ENCODE data around the gene CD27. TPM values are rescaled to one million over a fixed set of nuclear protein-coding genes. Genes with fewer than 3 reads are reported as not detected.

CD27 gene
- 100 to 1,000 TPM; 175 to 181 TPM for total RNA-seq

DNA sequence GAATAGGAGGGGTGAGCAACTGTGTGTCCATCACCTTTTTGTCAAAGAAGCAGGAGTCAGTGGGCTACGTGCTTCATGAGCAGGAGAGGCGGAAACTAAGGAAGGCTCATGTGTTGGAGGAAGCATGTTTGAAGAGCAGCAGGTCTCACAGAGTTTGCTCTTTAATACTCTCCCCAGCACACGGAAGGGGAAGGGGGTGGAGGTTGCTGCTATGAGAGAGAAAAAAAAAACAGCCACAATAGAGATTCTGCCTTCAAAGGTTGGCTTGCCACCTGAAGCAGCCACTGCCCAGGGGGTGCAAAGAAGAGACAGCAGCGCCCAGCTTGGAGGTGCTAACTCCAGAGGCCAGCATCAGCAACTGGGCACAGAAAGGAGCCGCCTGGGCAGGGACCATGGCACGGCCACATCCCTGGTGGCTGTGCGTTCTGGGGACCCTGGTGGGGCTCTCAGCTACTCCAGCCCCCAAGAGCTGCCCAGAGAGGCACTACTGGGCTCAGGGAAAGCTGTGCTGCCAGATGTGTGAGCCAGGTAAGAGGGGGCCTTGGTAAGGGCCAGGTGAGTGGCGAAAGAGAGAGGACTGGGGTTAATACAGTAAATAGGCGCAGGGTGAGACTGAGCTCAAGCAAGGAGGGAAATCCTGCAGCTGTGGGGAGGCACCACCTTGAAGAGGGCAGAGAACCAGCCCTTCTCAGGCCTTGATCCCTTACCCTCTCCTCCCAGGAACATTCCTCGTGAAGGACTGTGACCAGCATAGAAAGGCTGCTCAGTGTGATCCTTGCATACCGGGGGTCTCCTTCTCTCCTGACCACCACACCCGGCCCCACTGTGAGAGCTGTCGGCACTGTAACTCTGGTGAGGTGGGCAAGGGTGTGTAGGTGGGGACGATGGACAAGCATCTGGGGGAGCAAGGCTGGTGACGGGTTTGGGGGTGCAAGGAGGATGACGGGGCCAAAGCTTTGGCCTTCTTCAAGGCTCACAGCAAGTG is at the start of gene CD27:
CD27 (plus strand) TSS at position 252 of the 985 bp plus-strand sequence; CDS start at position 393, 141 bp downstream.
- Mint-ChIP-seq H3K27ac (peak within 1 kb of the TSS; percentile 99), H3K36me3 (peaks cover 75% of the 10 kb centered on the region), H3K4me3 (peak within 1 kb of the TSS; percentile 94), H3K4me1 (peaks cover 57% of the 10 kb centered on the region), H3K27me3 (no peaks in the 10 kb centered on the region), H3K9me3 (peaks cover 2% of the 10 kb centered on the region)
- DNase-seq = no peak

DNA sequence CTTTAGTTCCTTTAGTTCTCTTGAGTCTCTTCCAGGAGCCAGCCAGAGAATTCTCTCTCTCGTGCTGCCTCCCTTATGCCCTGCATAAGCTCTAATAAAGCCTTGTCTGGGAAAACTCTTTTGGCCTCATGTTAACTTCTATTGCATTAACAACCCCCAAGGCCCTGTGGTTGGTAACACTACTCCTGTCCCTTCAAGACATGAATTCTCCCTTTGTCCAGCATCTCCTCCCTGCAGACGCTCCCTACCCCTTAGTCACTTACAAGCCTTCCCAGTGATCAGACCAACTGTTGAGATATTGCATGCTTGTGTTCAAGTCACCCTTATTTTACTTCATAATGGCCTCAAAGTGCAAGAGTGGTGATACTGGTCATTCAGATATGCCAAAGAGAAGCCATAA is 48.7 kb upstream of the CD27 start:
- no peak overlapping the region for H3K27ac Mint-ChIP-seq
- H3K4me1 Mint-ChIP-seq = no peaks in the 10 kb centered on the region
- no peaks in the 10 kb centered on the region for H3K36me3 Mint-ChIP-seq
- no peak overlapping the region for H3K4me3 Mint-ChIP-seq
- no peak for DNase-seq
- H3K9me3 Mint-ChIP-seq = no peaks in the 10 kb centered on the region
- peaks cover 3% of the 10 kb centered on the region for H3K27me3 Mint-ChIP-seq

DNA sequence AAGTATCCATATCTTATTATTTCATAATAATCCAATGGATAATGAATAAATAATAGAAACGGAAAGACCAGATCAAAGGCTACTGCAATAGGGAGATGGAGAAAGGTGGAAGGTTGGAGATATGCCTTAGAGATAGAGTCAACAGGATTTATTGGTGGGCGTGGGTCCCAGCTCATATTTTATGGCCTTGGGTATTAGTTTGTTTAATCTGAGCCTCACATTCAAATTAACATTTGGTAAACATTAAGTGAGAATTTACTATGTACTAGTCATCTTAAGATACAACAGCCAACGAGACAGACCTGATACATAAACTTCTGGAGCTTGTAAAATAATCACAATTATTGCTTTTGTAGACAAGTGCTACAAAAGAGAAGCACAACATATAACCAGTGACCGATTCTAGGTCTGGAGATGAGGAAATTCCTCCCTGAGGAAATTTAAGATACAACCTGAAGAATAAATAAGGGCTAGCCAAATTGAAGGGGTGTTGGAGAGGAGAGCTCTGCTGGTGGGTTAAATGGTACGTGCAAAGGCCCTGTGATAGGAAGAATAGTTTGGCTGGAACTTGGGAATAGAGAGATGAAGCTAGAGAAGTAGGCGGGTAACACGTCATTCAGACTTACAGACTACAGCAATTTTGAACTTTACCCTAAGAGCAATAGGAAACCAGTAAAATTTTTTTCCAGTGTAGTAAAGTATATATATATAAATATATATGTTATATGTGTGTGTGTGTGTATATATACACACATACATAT is 44.7 kb upstream of the CD27 start:
- Mint-ChIP-seq H3K27me3 (peaks cover 6% of the 10 kb centered on the region), H3K4me1 (no peaks in the 10 kb centered on the region), H3K27ac (no peak overlapping the region), H3K4me3 (no peak overlapping the region), H3K36me3 (no peaks in the 10 kb centered on the region), H3K9me3 (no peaks in the 10 kb centered on the region)
- no peak for DNase-seq

DNA sequence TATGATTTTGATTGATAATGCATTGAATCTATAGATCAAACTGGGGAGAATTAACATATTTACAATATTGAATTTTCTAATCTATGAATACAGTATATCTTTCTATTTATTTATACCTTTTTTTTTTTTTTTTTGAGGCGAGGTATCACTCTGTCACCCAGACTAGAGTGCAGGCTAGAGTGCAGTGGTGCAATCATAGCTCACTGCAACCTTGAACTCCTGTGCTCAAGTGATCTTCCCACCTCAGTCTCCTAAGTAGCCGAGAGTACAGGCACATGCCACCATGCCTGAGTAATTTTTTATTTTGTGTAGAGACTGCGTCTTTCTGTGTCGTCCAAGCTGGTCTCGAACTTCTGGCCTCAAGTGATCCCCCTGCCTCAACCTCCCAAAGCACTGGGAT is 40.4 kb upstream of the CD27 start:
- no peak for DNase-seq
- no peak overlapping the region for H3K27ac Mint-ChIP-seq
- no peaks in the 10 kb centered on the region for H3K9me3 Mint-ChIP-seq
- peaks cover 2% of the 10 kb centered on the region for H3K36me3 Mint-ChIP-seq
- no peak overlapping the region for H3K4me3 Mint-ChIP-seq
- H3K27me3 Mint-ChIP-seq = peaks cover 9% of the 10 kb centered on the region
- H3K4me1 Mint-ChIP-seq = no peaks in the 10 kb centered on the region

DNA sequence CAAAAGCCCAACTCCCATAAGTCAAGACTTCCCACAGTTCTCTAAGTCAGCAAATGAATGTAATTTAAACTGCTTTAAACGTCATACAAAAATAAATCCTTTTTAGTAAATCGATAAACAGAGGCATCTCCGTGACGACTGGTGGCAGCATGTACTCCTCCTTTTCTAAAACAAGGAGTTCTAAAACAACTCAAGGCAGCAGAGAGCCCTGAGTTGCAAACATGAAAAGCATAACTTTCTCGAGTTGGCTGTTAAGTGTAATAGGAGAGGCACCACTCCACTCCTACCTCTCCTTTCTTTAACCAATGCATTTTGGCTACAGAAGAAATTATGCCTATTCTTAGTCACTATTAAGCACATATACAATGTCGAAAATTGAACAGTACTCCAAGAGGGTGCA is 38.8 kb upstream of the CD27 start:
- no peak for DNase-seq
- H3K27me3 Mint-ChIP-seq = peaks cover 6% of the 10 kb centered on the region
- no peaks in the 10 kb centered on the region for H3K4me1 Mint-ChIP-seq
- H3K4me3 Mint-ChIP-seq = no peak overlapping the region
- no peaks in the 10 kb centered on the region for H3K9me3 Mint-ChIP-seq
- H3K27ac Mint-ChIP-seq = no peak overlapping the region
- peaks cover 2% of the 10 kb centered on the region for H3K36me3 Mint-ChIP-seq

DNA sequence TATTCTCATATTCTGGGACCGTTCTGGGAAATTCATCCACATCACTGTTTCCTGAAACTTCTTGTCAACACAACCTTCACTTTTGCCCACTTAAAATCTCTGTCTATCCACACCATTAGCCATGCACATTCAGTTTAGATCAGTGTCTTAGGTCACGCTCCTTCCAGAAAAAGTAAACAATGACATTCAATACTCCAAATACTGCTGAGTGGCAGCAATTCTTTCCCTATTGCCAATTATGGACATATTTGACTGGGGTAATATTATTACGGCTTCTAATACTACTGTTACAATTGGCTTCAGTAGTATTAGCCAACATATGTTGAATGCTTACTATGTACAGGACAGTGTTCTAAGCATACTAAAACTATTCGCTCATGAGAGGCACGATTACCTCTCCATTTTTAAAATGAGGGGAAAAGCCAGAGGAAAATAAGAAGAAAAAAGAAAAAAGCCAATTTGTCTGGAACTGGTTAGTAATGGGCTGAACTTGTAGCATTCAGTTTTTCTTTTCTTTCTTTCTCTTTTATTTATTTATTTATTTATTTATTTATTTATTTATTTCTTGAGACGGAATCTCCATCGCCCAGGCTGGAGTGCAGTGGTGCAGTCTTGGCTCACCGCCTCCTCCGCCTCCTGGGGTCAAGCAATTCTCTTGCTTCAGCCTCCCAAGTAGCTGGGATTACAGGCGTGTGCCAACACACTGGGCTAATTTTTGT is 37.4 kb upstream of the CD27 start:
- H3K27ac Mint-ChIP-seq = no peak overlapping the region
- no peak overlapping the region for H3K4me3 Mint-ChIP-seq
- peaks cover 2% of the 10 kb centered on the region for H3K36me3 Mint-ChIP-seq
- DNase-seq = no peak
- no peaks in the 10 kb centered on the region for H3K4me1 Mint-ChIP-seq
- H3K9me3 Mint-ChIP-seq = no peaks in the 10 kb centered on the region
- H3K27me3 Mint-ChIP-seq = peaks cover 6% of the 10 kb centered on the region

DNA sequence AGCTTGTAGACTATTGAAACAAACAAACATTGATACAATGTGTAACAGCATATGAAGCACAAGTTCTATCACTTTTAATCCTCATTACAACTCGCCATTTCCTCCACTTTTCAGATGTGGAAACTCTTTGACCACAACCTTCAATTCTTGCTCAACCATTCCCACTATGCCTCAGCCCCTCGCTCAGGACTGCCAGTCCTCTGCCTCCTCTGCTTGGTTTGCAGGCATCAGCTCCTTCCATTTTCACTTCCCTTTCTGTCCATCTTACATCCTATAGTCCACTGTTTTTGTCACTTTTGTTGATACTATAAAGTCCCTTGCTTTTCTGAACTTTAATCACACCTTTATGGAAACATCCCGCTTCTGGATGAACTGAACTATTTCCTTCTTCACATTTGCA is 28.2 kb upstream of the CD27 start:
- Mint-ChIP-seq H3K4me3 (no peak overlapping the region), H3K9me3 (no peaks in the 10 kb centered on the region), H3K27ac (no peak overlapping the region), H3K36me3 (no peaks in the 10 kb centered on the region), H3K4me1 (peaks cover 14% of the 10 kb centered on the region), H3K27me3 (no peaks in the 10 kb centered on the region)
- DNase-seq = no peak

DNA sequence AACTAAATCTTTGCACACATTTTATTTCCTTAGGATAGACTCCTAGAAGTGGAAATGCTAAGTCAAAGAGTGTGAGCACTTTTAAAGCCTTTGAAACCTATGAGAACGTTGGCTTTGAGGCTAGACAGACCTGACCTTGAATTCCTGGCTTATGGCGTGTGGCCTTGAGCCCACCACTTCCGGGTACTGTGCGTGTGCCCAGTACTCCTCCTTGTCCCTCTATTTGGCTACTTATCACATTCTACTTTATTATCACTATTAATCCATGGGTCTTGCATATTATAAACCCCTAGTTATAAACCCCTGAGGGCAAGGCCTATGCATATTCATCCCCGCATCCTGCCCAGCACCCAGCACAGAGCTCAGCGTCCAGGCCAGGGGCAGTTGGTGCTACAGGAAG is 26.0 kb upstream of the CD27 start:
- H3K27ac Mint-ChIP-seq = no peak overlapping the region
- no peak overlapping the region for H3K4me3 Mint-ChIP-seq
- no peaks in the 10 kb centered on the region for H3K9me3 Mint-ChIP-seq
- H3K36me3 Mint-ChIP-seq = no peaks in the 10 kb centered on the region
- no peak for DNase-seq
- no peaks in the 10 kb centered on the region for H3K27me3 Mint-ChIP-seq
- peaks cover 20% of the 10 kb centered on the region for H3K4me1 Mint-ChIP-seq

DNA sequence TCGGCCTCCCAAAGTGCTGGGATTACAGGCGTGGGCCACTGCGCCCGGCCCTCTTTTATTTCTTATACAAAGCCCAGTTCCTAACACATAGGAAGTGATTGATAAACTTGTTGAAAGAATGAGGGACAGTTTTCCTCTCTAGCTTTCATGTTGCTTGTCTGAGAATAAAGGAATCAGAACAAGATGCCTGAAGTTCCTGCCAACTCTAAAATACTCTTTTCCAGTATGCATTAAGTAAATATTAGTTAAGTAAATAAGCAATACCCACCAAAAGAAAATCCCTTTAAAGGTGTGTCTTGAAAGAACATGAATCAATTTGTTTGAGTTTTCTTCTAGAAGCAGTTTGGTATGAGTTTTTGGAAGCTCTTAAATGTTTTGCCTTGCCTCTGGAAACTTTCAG is 24.4 kb upstream of the CD27 start:
- H3K4me1 Mint-ChIP-seq = peaks cover 25% of the 10 kb centered on the region

DNA sequence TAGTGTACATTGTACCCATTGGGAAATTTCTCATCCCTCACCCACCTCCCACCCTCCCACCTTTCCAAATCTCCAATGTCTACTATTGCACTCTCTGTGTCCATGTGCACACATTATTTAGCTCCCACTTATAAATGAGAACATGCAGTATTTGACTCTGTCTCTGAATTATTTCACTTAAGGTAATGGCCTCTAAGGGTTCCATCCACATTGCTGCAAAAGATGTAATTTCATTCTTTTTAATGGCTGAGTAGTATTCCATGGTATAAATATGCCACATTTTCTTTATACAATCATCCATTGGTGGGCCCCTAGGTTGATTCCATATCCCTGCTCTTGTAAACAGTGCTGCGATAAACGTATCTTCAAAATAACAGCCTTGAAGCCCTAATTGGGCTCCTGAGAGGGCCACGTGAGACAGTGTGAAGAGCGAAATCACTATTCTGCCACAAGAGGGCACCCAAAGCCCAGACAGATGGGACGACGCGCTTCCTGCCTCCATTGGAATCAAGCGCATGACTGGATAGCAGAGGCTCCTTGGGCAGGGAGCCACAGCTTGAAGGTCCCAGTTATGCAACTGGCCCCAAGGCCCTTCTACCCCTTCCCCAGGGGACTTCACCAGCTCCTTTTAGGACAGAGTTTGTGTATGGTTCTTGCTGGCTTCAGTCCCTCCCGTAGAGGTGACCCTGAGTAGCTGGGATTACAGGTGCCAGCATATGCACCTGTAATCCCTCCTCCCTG is 21.3 kb upstream of the CD27 start:
- Mint-ChIP-seq H3K9me3 (no peaks in the 10 kb centered on the region), H3K27ac (peak overlapping the region; percentile 86), H3K36me3 (peaks cover 4% of the 10 kb centered on the region), H3K4me3 (peak overlapping the region; percentile 71), H3K27me3 (no peaks in the 10 kb centered on the region), H3K4me1 (peaks cover 49% of the 10 kb centered on the region)
- DNase-seq = peak; percentile 78

More for the DNA sequence above, 24.4 kb upstream of the CD27 start:
- no peak overlapping the region for H3K27ac Mint-ChIP-seq
- H3K27me3 Mint-ChIP-seq = no peaks in the 10 kb centered on the region
- H3K36me3 Mint-ChIP-seq = no peaks in the 10 kb centered on the region
- no peak for DNase-seq
- H3K9me3 Mint-ChIP-seq = no peaks in the 10 kb centered on the region
- no peak overlapping the region for H3K4me3 Mint-ChIP-seq

DNA sequence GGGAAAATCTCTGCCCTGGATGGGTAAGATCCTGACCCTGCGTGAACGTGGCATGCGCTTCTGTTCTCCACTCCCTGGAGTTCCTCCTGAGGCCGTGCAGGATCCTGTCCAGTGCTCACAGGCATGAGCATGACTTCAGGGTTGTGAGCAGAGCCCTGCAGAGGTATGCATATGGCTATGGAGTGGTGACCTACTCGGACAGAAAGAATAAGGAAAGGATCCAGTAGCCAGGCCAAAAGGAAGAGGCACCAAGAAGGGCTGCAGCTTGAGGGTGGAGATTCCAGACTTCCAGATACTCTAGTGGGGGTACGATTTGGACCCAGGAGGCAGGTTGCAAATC is 20.8 kb upstream of the CD27 start:
- peak overlapping the region; percentile 71 for H3K4me3 Mint-ChIP-seq
- no peaks in the 10 kb centered on the region for H3K9me3 Mint-ChIP-seq
- H3K27me3 Mint-ChIP-seq = no peaks in the 10 kb centered on the region
- H3K27ac Mint-ChIP-seq = peak overlapping the region; percentile 86
- peaks cover 4% of the 10 kb centered on the region for H3K36me3 Mint-ChIP-seq
- peaks cover 52% of the 10 kb centered on the region for H3K4me1 Mint-ChIP-seq
- DNase-seq = no peak

DNA sequence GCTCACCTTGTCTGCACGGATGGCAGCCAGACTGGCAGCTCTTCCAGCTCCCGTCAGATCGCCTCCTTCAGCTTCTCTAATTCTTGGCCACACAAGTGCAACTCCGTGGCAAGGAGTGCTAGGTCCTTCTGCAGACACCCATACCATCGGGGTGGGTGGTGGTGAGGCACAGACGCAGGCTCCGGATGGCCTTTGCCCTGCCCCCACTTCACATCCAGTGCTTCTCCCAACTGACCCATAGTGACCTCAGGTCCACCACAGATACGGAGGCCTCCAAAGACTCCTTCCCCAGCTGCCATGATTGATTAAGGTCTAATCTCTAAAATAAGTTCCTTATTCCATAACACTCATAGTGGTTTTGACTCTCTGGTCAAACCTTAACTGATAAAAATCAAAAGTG is 19.9 kb upstream of the CD27 start:
- H3K27ac Mint-ChIP-seq = peak overlapping the region; percentile 90
- H3K27me3 Mint-ChIP-seq = no peaks in the 10 kb centered on the region
- no peaks in the 10 kb centered on the region for H3K9me3 Mint-ChIP-seq
- H3K4me3 Mint-ChIP-seq = peak overlapping the region; percentile 40
- peaks cover 57% of the 10 kb centered on the region for H3K4me1 Mint-ChIP-seq
- DNase-seq = no peak
- H3K36me3 Mint-ChIP-seq = peaks cover 4% of the 10 kb centered on the region

DNA sequence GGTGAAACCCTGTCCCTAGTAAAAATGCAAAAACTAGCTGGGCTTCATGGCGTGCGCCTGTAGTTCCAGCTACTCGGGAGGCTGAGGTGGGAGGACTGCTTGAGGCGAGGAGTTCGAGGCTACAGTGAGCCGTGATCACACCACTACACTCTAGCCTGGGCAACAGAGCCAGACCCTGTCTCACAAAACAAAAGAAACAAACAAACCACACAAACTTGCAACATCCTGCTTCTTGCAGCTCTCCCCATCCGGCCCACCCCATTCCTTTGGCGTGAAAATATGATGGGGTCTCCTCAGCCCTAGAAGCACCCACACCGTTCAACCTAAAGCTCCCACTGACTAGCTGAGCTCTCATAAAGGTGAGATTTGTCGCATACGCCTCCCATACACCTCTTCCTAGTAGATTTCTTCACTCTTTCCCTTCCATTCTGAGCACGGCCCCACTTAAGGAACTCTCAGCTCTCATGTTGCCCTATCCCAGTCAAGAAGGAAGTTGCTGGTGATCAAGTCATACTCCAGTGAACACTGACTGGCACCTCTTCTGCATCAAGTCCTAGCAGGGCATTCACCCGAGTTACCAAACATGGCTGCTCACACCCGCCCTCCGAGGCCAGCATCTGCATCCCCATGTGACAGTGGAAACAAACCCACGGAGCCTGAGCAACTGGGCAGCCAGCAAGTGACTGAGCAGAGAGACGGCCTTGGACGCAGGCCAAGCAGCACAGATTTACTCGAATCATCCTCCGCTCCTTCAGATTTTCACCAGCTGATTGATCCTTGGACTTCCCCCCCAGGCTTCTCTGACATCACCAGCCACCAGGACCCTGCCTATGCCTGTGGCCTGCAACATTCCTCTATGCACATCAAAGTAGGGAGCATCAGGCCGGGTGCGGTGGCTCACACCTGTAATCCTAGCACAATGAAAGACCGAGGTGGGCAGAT is 18.9 kb upstream of the CD27 start:
- Mint-ChIP-seq H3K4me3 (peak overlapping the region; percentile 81), H3K27me3 (no peaks in the 10 kb centered on the region), H3K4me1 (peaks cover 67% of the 10 kb centered on the region), H3K36me3 (peaks cover 4% of the 10 kb centered on the region), H3K9me3 (no peaks in the 10 kb centered on the region), H3K27ac (peak overlapping the region; percentile 100)
- DNase-seq = peak; percentile 57

Measured in activated naive CD8-positive, alpha-beta T cell treated with anti-CD3 and anti-CD28 coated beads for 36 hours (primary cell).